Activated CD8-positive, alpha-beta memory T cell treated with anti-CD3 and anti-CD28 coated beads, Interleukin-2, amount 10 ng/mL, durations not matched to agents 7 days and 5 days (primary cell): ENCODE measurements around the gene SHLD3. TPM values are rescaled to one million over a fixed set of nuclear protein-coding genes. Genes with fewer than 3 reads are reported as not detected.
"Not testable (repeated sequence)": the region's sequence is repeated elsewhere in the genome, so short reads cannot be mapped to it uniquely, and the experiment has no call there.

Source experiments
- ATAC-seq: fragments of 150-1000 bp; cut with Tn5 transposase; one replicate; pipeline ENCODE4 v1.10.0; 2021; ENCODE audit warnings: moderate library complexity
- CTCF ChIA-PET: fragments of 350-600 bp; sonication (Branson Sonifier 250); formaldehyde crosslinking; loops from one replicate; lab custom pipeline; 2021; ENCODE audit warnings: antibody characterized with exemption; lab: Charles Lee
- DNase-seq: peaks from one replicate; pipeline ENCODE4 v3.0.0-alpha.2; 2020
- H3K27ac Mint-ChIP-seq: one replicate; pipeline ENCODE4 v1.8.0; 2021; ENCODE audit warnings: mild to moderate bottlenecking, mixed read lengths
- H3K27me3 Mint-ChIP-seq: one replicate; pipeline ENCODE4 v1.8.0; 2021; ENCODE audit warnings: mixed read lengths
- H3K36me3 Mint-ChIP-seq: one replicate; pipeline ENCODE4 v1.8.0; 2021; ENCODE audit warnings: mild to moderate bottlenecking, mixed read lengths
- H3K4me1 Mint-ChIP-seq: one replicate; pipeline ENCODE4 v1.8.0; 2021; ENCODE audit warnings: mixed read lengths
- H3K4me3 Mint-ChIP-seq: one replicate; pipeline ENCODE4 v1.8.0; 2021; ENCODE audit warnings: mild to moderate bottlenecking, moderate library complexity, mixed read lengths
- H3K9me3 Mint-ChIP-seq: one replicate; pipeline ENCODE4 v1.8.0; 2022; ENCODE audit warnings: low read depth, mixed read lengths
- total RNA-seq, 2 experiments: library from RNA; stranded (reverse); gene quantifications; one replicate each; pipeline ENCODE4 v1.2.3, GENCODE V29; 2021

Gene SHLD3
- 1 to 10 TPM; 3.9 to 5.9 TPM for total RNA-seq

DNA sequence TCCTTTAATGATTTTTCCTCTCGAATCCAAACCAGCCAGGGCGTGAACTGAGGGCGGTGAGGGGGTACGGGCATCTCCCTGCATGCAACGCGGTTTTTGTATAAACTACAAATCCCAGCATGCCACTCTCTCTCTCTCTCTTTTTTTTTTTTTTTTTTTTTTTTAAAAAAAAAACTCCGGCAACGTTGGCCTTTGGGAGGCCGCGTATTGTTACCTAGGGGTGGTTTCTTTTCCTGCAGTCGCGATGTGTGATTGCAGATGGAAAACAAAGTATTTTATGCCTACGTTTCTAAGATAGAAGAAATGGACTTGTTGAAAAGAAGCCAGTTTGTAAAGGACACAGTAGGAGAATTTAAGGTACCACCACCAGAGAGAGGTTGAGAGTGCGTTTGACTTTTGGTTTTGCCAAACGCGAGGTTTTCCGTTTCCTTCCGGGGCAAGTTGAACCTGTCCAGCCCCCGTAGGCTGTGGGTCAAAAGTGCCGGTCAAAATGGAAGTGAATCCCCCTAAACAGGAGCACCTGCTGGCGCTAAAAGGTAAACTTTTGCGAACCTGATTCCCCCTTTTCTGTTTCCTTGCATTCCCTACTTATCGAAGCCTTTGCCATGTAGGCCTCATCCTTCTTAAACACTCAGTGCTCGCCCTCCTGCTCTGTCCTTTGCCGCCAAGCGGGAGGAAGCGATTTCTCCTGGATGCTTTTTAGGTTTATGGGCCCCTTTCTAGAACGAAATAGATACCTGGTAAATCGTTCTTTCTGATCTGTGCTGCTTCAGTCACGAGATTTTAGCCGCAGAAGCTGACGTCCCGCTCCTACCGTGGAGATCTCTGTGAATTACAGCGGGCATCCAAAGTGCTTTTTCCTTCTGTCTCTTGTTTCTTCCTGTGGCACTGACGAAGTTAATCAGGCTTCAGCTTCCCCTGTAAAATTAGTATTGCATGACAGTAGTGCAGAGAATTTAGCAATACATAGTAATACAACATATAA is at the start of gene SHLD3, which contains the start of gene TRAPPC13:
SHLD3 (plus strand) TSS at position 457 of the 985 bp plus-strand sequence. CDS start 4,561 bp downstream, outside the sequence.
TRAPPC13 (plus strand) TSS at position 457 of the 985 bp plus-strand sequence; CDS start at position 491, 34 bp downstream.
- CTCF ChIA-PET = interaction anchor here (0.7 to 1.9 kb wide), 5 partner anchors 13 to 96 kb away, joined by 3 to 9 read pairs (median 4); partner anchors contain the start of genes CENPK and PPWD1
- H3K27me3 Mint-ChIP-seq = no peaks in the 10 kb centered on the region
- DNase-seq = peak; percentile 92
- peaks cover 39% of the 10 kb centered on the region for H3K4me1 Mint-ChIP-seq
- no peaks in the 10 kb centered on the region for H3K9me3 Mint-ChIP-seq
- H3K27ac Mint-ChIP-seq = peak within 1 kb of the TSS; percentile 96
- peak; percentile 76 for ATAC-seq
- peaks cover 12% of the 10 kb centered on the region for H3K36me3 Mint-ChIP-seq
- peak within 1 kb of the TSS; percentile 99 for H3K4me3 Mint-ChIP-seq

GRCh38 chr5:65577141-65577540 is 47.7 kb upstream of the SHLD3 start:
- DNase-seq = no peak
- H3K36me3 Mint-ChIP-seq = peaks cover 49% of the 10 kb centered on the region
- ATAC-seq = no peak
- no peak overlapping the region for H3K27ac Mint-ChIP-seq
- CTCF ChIA-PET = interaction anchor here (0.9 kb wide), 1 partner anchor 70 kb away, joined by 3 read pairs; no protein-coding TSS in a partner anchor
- no peaks in the 10 kb centered on the region for H3K9me3 Mint-ChIP-seq
- H3K4me1 Mint-ChIP-seq = peaks cover 11% of the 10 kb centered on the region
- no peaks in the 10 kb centered on the region for H3K27me3 Mint-ChIP-seq
- H3K4me3 Mint-ChIP-seq = no peak overlapping the region

DNA sequence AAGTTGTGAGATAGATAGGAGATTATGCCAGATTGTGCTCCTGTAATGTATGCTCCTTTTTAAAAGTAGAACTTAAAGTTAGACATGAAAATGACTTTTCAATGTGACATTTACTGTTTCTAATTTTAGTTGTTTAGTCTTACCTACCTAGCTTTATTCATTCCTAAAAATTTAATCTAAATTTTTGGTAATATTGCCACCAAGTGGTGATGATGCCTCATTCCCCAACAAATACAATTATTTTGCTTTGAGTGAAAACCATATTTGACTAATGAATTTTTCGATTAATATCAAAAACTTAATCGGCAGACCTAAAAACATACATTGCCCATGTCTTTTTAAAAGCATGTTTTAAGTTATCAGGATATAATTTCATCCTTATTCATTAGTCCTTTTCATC is 36.1 kb upstream of the SHLD3 start:
- Mint-ChIP-seq H3K27me3 (no peaks in the 10 kb centered on the region), H3K4me3 (no peak overlapping the region), H3K4me1 (no peaks in the 10 kb centered on the region), H3K36me3 (peaks cover 31% of the 10 kb centered on the region), H3K27ac (no peak overlapping the region), H3K9me3 (no peaks in the 10 kb centered on the region)
- DNase-seq (no peak), ATAC-seq (no peak)
- CTCF ChIA-PET = interaction anchor here (0.6 to 1.7 kb wide), 2 partner anchors 9 to 14 kb away, joined by 3 to 4 read pairs; no protein-coding TSS in a partner anchor

DNA sequence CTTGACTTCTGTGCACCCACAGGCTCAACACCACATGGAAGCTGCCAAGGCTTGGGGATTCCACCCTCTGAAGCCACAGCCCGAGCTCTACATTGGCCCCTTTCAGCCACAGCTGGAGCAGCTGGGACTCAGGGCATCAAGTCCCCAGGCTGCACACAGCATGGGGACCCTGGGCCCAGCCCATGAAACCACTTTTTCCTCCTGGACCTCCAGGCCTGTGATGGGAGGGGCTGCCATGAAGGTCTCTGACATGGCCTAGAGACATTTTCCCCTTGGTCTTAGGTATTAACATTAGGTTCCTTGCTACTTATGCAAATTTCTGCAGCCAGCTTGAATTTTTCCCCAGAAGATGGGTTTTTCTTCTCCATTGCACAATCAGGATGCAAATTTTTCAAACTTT is 23.1 kb upstream of the SHLD3 start:
- ATAC-seq, H3K27ac Mint-ChIP-seq, H3K4me1 Mint-ChIP-seq, H3K4me3 Mint-ChIP-seq, H3K27me3 Mint-ChIP-seq, DNase-seq, CTCF ChIA-PET: not testable (repeated sequence)
- peaks cover 69% of the 10 kb centered on the region for H3K36me3 Mint-ChIP-seq
- peaks cover 11% of the 10 kb centered on the region for H3K9me3 Mint-ChIP-seq

DNA sequence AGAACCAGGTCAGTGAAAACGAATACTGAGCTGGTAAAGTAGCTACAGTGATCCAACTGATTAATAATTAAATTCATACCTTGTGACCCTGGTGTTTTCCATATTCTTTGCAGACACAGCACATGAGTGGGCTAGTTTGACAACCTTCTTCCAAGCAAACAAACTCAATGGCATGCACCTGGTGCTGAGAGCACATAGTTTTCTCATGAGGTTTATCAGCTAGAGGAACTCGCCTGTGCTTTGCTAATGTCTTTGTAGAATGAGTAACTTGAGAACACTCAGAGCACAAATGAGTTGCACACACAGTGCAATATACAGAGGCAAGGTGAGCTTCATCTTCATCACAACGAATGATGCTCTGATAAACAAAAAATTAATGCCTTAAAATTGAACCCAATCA is 13.3 kb upstream of the SHLD3 start:
- DNase-seq = no peak
- H3K27ac Mint-ChIP-seq = no peak overlapping the region
- CTCF ChIA-PET = interaction anchor here (2.1 kb wide), 1 partner anchor 12 kb away, joined by 9 read pairs; the partner anchor contains the start of gene TRIM23
- no peaks in the 10 kb centered on the region for H3K9me3 Mint-ChIP-seq
- no peak for ATAC-seq
- no peaks in the 10 kb centered on the region for H3K27me3 Mint-ChIP-seq
- H3K36me3 Mint-ChIP-seq = peaks cover 44% of the 10 kb centered on the region
- H3K4me3 Mint-ChIP-seq = no peak overlapping the region
- no peaks in the 10 kb centered on the region for H3K4me1 Mint-ChIP-seq

- no peak for ATAC-seq
- no peaks in the 10 kb centered on the region for H3K4me1 Mint-ChIP-seq
- H3K9me3 Mint-ChIP-seq = no peaks in the 10 kb centered on the region
- no peak overlapping the region for H3K4me3 Mint-ChIP-seq
- CTCF ChIA-PET = interaction anchor here (2.1 kb wide), 1 partner anchor 11 kb away, joined by 9 read pairs; the partner anchor contains the start of gene TRIM23
- H3K27ac Mint-ChIP-seq = no peak overlapping the region
- H3K27me3 Mint-ChIP-seq = no peaks in the 10 kb centered on the region
- peaks cover 40% of the 10 kb centered on the region for H3K36me3 Mint-ChIP-seq
- no peak for DNase-seq
These were observed 12.4 kb upstream of the SHLD3 start for GRCh38 chr5:65612298-65612907.

DNA sequence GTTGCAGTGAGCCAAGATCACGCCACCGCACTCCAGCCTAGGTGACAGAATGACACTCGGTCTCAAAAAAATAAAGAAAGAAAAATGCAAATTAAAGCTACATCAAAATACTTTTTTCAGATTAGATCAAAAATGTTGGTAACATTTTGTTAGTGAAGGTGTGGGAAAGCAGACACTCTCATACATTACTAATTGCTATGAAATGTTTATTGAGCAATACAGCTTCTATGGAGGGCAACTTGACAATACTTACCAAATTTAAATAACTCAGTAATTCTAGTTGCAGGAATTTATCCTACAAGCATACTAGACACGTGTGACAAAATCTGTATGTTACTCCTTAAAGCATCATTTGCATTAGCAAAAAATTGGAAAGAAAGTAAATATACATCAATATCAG is 4.8 kb upstream of the SHLD3 start:
- CTCF ChIA-PET = interaction anchor here (1.0 to 1.9 kb wide), 2 partner anchors 12 to 58 kb away, joined by 3 to 5 read pairs; partner anchors contain the start of genes CENPK and PPWD1
- DNase-seq (no peak), ATAC-seq (no peak)
- Mint-ChIP-seq H3K27ac (no peak overlapping the region), H3K27me3 (no peaks in the 10 kb centered on the region), H3K4me1 (peaks cover 17% of the 10 kb centered on the region), H3K9me3 (no peaks in the 10 kb centered on the region), H3K4me3 (no peak overlapping the region), H3K36me3 (peaks cover 5% of the 10 kb centered on the region)

DNA sequence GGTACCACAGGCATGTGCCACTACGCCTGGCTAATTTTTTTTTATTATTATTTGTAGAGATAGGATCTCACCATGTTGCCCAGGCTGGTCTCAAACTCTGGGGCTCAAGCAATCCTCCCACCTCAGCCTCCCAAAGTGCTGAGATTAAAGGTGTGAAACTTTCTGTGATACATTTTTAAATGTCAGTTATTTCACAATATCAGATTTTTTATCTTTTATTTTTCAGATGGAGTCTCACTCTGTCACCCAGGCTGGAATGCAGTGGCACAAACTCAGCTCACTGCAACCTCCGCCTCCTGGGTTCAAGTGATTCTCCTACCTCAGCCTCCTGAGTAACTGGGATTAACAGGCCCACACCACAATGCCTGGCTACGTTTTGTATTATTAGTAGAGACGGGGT is 2.9 kb upstream of the SHLD3 start:
- not testable (repeated sequence) for H3K36me3 Mint-ChIP-seq

GRCh38 chr5:65623482-65623881 is 1.3 kb upstream of the SHLD3 start:
- Mint-ChIP-seq H3K4me3 (peak overlapping the region; percentile 99), H3K36me3 (peaks cover 7% of the 10 kb centered on the region), H3K27ac (peak overlapping the region; percentile 96), H3K27me3 (no peaks in the 10 kb centered on the region), H3K4me1 (peaks cover 35% of the 10 kb centered on the region), H3K9me3 (no peaks in the 10 kb centered on the region)
- DNase-seq (no peak), ATAC-seq (no peak)
- CTCF ChIA-PET = interaction anchor here (0.9 to 1.6 kb wide), 3 partner anchors 10 to 12 kb away, joined by 3 to 9 read pairs (median 4); no protein-coding TSS in a partner anchor

More for the DNA sequence above, 2.9 kb upstream of the SHLD3 start:
- ATAC-seq, CTCF ChIA-PET, H3K4me3 Mint-ChIP-seq, H3K27ac Mint-ChIP-seq, DNase-seq, H3K9me3 Mint-ChIP-seq, H3K27me3 Mint-ChIP-seq: not testable (repeated sequence)
- H3K4me1 Mint-ChIP-seq = peaks cover 28% of the 10 kb centered on the region

- H3K27ac Mint-ChIP-seq = peak within 1 kb of the TSS; percentile 96
These were observed 729 bp upstream of the SHLD3 start, which contains the start of gene TRIM23 for GRCh38 chr5:65624025-65624570. Gene TRIM23, minus strand, starts transcription at chr5:65624333. Its CDS starts 59 bp downstream, at chr5:65624274.

DNA sequence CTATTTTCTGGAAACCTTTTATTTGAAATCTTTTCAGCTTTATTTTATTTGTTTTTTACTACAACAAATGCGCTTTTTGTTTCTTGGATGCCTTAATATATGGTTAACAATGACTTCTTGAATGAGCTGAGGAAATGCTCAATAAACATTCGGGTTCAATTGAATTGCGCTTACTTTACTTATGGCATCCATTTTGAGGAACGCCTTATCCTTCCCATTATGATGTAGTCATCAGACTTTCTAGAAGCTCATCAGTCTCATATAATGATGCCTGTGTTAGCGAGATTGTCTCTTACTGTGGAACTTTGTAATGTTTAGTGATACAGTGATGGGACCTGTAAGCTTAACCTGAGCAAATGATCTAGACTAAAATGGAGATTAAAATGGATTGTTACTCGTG is 916 bp downstream of the SHLD3 start:
- Mint-ChIP-seq H3K4me3 (peak overlapping the region; percentile 99), H3K27ac (peak overlapping the region; percentile 96), H3K4me1 (peaks cover 40% of the 10 kb centered on the region), H3K27me3 (no peaks in the 10 kb centered on the region), H3K9me3 (no peaks in the 10 kb centered on the region), H3K36me3 (peaks cover 14% of the 10 kb centered on the region)
- ATAC-seq (no peak), DNase-seq (no peak)
- CTCF ChIA-PET = interaction anchor here (1.4 to 1.9 kb wide), 2 partner anchors 63 to 95 kb away, joined by 4 to 8 read pairs; partner anchors contain the start of genes CENPK and PPWD1

More at GRCh38 chr5:65624025-65624570, 729 bp upstream of the SHLD3 start, which contains the start of gene TRIM23:
- H3K9me3 Mint-ChIP-seq = no peaks in the 10 kb centered on the region
- DNase-seq (peak; percentile 96), ATAC-seq (peak; percentile 98)
- H3K36me3 Mint-ChIP-seq = peaks cover 7% of the 10 kb centered on the region
- peaks cover 35% of the 10 kb centered on the region for H3K4me1 Mint-ChIP-seq
- peak within 1 kb of the TSS; percentile 99 for H3K4me3 Mint-ChIP-seq
- H3K27me3 Mint-ChIP-seq = no peaks in the 10 kb centered on the region
- CTCF ChIA-PET = interaction anchor here (0.7 to 1.6 kb wide), 5 partner anchors 11 to 60 kb away, joined by 3 to 9 read pairs (median 4); no protein-coding TSS in a partner anchor

GRCh38 chr5:65630981-65631380 is 6.2 kb downstream of the SHLD3 start:
- no peak for ATAC-seq
- no peak overlapping the region for H3K27ac Mint-ChIP-seq

More at GRCh38 chr5:65630981-65631380, 6.2 kb downstream of the SHLD3 start:
- Mint-ChIP-seq H3K4me3 (no peak overlapping the region), H3K4me1 (peaks cover 16% of the 10 kb centered on the region), H3K9me3 (no peaks in the 10 kb centered on the region), H3K36me3 (peaks cover 14% of the 10 kb centered on the region), H3K27me3 (no peaks in the 10 kb centered on the region)
- no peak for DNase-seq
- CTCF ChIA-PET = no interaction called here
